GM19467 (cell line): Measurements from ENCODE around the gene MATCAP1.

Source experiments
- ATAC-seq: cut with Tn5 transposase; IDR thresholded peaks from one replicate; pipeline ENCODE4 v1.9.1; 2021; ENCODE audit warnings: mild to moderate bottlenecking, moderate library complexity; ENCODE audit not compliant: unreplicated experiment

The MATCAP1 gene

DNA sequence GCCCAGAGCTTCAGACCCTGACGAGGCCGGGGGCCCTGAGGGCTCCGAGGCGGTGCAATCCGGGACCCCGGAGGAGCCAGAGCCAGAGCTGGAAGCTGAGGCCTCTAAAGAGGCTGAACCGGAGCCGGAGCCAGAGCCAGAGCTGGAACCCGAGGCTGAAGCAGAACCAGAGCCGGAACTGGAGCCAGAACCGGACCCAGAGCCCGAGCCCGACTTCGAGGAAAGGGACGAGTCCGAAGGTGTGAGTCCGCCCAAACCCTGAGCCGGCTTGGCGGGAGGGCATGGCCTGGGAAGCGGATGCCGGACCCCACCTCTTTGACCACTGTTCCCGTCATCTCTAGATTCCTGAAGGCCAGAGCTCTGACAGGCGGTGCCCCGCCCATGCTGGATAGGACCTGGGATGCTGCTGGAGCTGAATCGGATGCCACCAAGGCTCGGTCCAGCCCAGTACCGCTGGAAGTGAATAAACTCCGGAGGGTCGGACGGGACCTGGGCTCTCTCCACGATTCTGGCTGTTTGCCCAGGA is 9.0 kb downstream of the MATCAP1 start:
- ATAC-seq = no peak

DNA sequence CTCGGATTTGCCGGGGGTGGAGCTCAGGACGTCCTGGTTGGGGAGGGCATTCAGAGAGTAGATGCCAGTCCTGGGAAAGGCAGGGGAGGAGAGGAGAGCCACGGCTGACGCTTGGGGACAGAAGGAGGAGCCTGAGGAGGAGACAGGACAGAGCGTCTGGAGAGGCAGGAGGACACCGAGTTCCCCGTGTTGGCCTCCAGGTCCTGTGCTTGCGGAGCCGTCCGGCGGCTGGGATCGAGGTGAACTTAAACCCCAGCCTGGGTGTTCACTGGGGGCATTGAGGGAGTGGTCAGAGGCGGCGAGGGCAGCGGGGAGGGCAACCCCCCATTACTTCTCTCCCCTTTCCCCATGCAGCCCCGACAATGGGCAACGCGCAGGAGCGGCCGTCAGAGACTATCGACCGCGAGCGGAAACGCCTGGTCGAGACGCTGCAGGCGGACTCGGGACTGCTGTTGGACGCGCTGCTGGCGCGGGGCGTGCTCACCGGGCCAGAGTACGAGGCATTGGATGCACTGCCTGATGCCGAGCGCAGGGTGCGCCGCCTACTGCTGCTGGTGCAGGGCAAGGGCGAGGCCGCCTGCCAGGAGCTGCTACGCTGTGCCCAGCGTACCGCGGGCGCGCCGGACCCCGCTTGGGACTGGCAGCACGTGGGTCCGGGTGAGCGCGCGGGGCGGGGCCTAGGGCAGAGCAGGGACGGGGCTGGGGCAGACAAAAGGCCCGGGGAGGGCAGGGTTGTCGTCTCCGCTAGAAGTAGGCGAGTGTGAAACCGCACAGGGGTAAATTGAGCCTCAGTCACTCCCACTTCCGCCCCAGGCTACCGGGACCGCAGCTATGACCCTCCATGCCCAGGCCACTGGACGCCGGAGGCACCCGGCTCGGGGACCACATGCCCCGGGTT is 9.7 kb downstream of the MATCAP1 start:
- peak; percentile 52 for ATAC-seq

DNA sequence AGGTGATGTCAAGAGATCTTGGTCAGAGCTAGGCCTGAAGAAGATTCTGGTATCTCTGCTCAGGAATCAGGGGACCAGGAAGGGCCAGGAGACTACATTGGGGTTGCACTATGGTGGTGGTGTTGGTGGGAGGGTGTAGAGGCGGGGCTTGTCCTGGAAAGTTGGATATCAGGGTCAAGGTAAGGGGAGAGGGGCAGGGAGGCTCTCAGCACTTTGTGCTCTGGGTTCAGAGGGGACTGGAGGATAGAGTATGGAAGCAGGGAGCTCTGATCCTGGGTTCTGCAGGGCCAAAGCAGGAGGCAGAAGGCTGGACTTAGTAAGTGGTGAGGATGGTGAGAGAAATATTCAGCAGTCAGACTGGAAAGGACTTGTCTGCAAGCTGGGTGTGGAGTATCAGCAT is 10.4 kb downstream of the MATCAP1 start:
- ATAC-seq = no peak

DNA sequence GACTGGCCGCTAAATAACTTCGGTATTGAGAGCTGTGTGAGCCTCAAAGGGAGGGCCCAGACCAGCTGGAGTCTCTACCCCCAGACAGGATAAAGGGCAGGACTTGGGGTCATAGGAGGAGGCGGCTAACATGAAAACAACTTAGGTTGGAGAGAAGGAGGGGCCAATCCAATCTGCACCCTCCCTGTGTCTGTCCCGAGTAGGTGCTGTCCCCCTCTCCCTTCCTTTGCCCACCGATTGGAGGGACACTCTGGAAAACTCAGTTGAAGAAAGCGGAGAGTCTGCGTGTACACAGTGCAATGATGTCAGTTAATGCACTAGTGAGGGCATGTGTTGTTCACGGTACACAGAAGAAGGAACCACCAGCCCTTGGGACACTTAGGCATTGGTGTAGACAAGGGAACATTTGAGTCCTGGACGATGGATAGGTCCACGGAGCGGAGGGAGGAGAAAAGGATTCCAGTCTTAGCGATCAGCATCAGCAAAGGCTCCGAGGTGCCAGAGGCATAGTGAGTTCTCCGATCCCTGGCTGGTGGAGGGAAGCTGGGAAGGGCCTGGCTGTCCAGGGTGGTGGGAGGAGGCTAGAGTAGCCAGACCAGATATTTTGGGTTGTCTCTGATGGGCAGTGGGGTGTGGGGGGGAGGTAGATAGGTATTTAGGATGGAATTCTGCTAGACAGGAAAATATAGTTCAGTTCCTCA is 12.7 kb downstream of the MATCAP1 start:
- ATAC-seq = no peak

DNA sequence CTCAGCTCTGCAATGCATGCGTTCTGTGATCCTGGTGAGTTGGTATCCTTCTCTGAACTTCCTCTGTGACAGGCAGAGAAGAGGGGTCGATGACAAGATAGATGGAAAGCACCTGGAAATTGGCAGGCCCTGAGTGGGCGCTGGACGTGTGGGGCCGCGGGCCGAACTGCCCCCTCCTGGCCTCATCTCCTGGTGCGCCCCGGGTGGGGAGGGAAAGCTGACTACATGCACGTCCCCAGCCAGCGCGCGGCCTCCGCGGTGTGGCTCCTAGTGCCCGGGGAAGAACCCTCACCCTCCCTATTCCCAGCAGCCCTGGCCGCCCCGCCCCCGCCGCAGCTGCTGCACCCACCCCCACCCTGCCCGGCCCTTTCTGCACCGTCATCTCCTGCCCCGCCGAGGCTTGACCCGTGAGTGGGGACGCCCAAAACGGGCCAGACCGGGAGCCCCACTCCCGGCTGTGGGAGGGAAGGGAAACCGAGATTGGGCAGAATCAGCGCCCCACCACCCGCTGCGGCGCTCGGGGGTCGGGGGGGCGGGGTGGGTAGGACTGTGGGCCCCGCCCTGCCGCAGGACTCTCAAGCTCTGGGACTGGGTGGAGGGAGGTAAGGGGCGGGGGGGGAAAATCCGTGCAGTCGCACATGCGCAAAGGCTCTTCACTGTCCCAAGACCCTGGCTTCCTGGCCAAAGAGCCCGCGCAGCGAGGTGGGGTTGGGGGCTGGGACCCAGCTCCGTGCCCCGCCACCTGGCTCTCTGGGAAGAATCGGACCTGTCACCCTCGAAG is 13.4 kb downstream of the MATCAP1 start, which contains the start of gene NOL3:
Gene NOL3 (plus strand): TSS at position 371 of the 781 bp plus-strand sequence.
- ATAC-seq = no peak

DNA sequence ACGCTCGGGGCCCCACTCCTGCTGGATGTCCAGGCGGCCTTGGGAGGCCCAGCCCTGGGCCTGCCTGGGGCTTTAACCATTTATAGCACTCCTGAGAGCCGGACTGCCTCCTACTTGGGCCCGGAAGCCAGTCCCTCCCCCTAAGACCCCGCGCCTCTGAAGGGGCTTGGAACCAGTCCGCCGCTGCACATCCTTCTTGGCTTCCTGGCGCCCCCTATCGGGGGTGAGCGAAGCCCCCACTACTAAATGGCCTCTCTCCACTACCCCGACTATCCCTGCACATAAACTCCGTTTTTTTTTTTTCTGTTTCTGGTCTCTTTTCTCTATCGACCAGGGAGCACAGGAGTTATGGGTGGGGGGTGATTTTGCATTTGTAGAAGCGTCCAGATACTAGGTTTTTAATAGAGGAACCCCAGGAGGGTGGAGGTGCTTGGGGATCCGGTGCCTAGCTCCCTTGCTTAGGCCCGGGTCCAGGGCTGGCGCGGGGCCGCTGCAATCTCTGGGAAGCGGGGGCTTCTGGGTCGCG is 14.1 kb downstream of the MATCAP1 start:
- no peak for ATAC-seq

DNA sequence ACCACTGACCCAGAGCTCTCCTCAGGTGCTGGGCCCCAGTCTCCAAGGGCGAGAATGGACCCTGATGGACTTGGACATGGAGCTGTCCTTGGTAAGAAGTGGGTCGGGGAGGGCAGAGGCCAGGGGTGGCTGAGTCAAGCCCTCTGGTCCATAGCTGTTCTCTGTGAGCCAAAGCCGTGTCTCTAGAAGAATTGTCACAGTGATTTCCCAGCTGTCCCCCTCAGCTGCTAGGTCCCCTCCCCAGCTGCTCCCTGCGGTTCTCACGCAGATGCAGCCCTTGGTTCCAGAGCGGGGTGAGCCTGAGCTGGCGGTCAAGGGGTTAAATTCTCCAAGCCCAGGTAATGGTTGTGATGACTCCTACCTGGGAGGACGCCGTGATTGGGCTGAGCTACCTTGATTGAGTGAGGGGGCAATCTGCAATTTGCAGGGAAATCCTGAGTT is 14.7 kb downstream of the MATCAP1 start:
- no peak for ATAC-seq

DNA sequence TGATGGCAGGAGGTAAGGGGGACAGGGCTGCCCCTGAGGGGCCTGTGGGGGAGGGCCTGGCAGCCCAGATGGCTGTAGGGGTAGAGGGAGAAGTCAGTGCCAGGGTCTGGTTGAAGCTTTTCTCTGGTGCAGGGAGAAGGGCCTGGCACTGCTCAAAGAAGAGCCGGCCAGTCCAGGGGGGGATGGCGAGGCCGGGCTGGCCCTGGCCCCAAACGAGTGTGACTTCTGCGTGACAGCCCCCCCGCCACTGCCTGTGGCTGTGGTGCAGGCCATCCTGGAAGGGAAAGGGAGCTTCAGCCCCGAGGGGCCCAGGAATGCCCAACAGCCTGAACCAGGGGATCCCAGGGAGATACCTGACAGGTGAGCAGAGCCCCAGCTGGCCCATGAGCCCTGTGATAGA is 16.2 kb downstream of the MATCAP1 start:
- no peak for ATAC-seq

DNA sequence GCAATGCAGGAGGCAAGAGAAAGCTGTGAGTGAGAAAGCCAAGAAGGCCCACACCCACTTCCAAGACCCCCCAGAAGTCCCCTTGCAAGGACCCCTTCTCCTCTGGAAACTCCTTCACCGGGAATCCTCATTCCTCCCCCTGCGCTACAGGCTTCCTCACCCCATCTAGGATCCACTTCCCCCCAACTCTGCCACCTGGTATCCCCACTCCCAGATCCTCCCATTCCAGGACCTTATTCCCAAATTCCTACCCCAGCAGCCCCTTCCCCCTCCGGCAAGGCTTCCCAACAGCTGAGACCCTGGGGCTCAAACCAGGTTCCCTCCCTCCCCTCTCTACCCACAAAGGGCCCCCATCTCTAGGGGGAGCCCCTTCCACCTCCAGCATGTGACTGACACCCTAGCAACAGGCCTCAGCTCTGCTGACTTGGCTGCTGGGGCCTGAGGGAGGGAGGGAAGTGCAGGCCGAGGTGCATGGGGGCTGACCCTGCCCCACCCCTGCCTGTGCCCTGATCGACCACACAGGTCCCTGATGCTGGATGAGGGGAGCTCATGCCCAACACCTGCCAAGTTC is 17.1 kb downstream of the MATCAP1 start:
- no peak for ATAC-seq

DNA sequence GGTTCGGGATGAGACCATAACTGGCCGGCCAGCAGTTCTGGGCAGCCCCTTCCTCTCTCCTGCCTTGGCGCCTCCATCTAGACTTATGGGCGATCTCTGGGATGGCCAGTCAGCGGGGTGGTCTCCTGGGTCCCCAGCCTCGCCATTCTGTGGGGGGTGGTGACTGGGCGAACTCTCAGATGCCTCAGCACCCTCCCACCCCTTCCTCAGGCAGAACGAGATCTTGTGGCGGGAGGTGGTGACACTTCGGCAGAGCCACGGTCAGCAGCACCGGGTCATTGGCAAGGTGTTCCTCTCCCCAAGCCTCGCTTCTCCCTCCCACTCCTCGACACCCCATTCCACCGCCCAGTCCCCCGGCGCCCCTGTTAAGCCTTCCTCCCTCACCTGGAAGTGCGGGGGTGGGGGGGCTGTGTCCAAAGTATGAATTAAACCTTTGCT is 17.6 kb downstream of the MATCAP1 start:
- ATAC-seq = no peak

DNA sequence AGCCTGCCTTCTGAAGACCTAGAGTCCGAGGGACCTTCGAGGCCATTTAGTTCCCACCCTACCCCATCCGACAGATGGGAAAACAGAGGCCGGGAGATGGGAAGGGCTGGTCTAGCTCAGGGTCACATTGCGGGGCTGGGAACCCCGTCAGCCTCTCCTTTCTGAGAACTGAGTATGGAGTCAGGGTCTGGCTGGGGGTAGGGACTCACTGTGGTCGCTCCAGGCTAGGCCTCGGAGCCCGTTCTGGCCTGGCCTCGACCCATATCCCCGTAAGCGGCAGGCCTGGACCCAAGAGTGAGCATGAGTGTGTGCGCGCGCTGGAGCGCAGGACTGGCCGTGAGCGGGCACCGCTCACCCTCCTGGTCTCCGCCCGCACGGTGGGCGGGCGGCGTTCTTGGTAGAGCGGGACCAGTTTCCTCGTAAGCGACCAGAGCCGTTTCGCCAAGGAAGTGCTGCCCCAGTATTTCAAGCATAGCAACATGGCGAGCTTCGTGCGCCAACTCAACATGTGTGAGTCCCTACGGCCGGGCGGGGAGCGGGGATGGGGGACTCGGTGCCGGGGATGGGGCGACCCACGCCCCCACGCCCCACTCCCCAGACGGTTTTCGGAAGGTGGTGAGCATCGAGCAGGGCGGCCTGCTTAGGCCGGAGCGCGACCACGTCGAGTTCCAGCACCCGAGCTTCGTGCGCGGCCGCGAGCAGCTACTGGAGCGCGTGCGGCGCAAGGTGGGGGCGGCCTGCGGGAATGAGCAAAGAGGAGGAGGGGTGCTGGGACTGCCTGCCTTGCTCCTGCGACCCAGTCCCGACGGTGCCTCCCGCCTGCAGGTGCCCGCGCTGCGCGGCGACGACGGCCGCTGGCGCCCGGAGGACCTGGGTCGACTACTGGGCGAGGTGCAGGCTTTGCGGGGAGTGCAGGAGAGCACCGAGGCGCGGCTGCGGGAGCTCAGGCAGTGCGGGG is 18.4 kb downstream of the MATCAP1 start:
- ATAC-seq = no peak

DNA sequence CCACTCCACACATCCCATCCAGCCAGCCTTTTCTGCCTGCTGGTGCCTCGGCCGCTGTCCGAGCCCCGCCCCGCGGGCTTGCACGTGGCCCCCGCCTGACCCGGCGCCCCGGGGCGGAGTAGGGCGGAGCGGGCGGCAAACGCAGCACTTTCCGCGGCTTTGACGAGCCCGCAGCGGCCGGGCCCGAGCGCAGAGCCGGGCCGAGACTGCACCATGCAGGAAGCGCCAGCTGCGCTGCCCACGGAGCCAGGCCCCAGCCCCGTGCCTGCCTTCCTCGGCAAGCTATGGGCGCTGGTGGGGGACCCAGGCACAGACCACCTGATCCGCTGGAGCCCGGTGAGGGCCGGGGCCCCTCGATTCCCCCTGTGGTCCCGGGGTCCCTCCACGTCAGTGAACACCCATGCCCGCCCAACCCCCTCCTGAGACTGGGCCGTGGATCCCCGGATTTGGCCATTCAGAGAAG is 19.1 kb downstream of the MATCAP1 start, which contains the start of gene HSF4:
Gene HSF4 (plus strand): TSS at position 147 of the 463 bp plus-strand sequence. CDS start 67 bp downstream, at position 214.
- no peak for ATAC-seq

DNA sequence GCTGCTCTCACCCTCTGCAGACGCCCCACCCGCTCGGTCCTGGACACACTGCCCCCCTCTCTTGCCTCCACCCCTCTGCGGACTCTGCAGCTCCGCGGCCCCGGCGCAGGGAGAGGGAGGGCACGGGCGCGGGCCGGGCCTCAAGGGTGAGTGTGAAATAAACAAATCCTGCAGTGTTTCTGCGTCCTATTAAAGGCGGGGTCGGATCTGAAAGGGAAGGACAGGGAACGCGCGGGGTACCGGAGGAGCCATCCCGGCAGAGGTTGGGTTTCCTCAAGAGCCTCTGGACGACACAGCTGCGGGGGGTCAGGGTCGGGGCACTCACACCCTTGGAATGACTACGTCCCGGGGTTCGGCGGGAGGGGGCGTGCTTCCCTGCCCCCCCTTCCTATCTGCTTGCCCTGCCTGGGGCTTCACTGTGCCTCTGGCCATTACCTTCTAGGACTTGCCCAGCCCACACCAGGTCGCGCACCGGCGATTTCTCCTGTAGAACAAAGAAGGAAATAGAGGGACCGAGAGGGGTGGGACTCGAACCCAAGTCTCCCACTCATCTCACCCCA is 19.7 kb downstream of the MATCAP1 start:
- no peak for ATAC-seq

DNA sequence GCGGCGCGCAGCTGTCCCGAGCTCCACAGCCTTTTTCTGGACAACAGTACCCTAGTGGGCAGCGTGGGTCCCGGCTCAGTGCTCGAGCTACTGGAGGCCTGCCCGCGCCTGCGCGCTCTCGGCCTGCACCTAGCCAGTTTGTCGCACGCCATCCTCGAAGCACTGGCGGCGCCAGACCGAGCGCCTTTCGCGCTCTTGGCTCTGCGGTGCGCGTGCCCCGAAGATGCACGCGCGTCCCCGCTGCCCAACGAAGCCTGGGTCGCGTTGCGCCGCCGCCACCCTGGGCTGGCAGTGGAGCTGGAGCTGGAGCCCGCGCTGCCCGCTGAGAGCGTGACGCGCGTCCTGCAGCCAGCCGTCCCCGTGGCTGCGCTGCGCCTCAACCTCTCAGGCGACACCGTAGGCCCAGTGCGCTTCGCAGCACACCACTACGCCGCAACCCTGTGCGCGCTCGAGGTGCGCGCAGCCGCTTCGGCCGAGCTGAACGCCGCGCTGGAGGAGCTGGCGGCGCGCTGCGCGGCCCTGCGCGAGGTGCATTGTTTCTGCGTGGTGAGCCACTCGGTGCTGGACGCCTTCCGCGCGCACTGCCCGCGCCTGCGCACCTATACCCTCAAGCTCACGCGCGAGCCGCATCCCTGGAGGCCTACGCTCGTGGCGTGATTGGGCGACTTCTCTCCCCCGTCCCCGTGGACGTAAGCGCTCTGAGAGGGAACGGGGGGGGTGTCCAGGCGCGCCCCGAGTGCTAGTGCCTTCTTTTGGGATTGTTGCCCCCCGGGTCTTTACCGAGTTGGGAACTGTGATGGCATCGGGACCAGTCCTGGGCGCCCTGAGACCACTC is 20.4 kb downstream of the MATCAP1 start:
- ATAC-seq = no peak

DNA sequence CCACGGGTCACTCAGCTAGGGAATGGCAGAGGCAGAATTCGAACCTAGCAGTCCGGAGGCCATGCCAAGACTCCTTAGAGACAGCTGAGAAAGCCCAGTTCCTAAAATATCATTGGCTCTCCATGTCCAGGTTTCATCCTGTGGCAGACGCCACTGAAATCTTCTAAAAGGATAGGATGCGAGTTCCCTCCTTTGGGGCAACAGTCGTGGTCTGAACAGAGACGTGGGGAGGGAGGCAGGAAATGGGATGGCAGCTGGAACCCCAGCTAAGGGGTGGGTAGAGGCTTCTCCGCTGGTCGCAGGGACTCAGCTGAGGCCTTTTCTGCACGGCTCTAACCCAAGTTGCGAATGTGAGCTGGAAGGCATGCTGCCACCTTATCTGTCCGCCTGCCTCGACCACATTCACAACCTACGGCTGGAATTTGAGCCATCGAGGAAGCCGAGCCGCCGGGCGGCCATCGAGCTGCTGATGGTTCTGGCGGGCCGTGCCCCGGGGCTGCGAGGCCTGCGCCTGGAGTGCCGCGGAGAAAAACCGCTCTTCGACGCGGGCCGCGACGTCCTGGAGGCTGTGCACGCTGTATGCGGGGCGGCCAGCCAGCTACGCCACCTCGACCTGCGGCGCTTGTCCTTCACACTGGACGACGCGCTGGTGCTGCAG is 21.1 kb downstream of the MATCAP1 start:
- ATAC-seq = no peak

DNA sequence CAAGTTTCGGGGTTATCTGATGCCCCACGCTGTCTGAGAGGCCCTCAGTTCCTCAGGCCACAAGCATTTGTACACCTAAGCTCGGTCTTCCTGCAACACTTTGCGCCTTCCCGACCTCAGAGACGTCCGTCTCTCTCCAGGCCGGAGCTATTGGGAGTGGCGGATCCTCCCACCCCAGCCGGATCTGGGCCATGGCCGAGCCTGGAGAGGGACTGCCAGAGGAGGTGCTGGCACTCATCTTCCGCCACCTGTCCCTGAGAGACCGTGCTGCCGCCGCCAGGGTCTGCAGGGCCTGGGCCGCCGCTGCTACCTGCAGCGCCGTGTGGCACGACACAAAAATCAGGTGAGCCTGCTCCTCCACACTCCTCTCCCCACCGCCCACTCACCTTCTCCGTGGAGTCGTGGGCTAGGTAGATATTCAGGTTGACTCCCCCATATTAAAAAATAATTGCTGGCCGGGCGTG is 22.1 kb downstream of the MATCAP1 start:
- no peak for ATAC-seq
